HG03135 (cell line): Measurements from ENCODE around the gene TTN.

Experiments used
- ATAC-seq: cut with Tn5 transposase; IDR thresholded peaks from one replicate; pipeline ENCODE4 v1.9.1; 2021; ENCODE audit warnings: mild to moderate bottlenecking, moderate library complexity; ENCODE audit not compliant: unreplicated experiment

The TTN gene

DNA sequence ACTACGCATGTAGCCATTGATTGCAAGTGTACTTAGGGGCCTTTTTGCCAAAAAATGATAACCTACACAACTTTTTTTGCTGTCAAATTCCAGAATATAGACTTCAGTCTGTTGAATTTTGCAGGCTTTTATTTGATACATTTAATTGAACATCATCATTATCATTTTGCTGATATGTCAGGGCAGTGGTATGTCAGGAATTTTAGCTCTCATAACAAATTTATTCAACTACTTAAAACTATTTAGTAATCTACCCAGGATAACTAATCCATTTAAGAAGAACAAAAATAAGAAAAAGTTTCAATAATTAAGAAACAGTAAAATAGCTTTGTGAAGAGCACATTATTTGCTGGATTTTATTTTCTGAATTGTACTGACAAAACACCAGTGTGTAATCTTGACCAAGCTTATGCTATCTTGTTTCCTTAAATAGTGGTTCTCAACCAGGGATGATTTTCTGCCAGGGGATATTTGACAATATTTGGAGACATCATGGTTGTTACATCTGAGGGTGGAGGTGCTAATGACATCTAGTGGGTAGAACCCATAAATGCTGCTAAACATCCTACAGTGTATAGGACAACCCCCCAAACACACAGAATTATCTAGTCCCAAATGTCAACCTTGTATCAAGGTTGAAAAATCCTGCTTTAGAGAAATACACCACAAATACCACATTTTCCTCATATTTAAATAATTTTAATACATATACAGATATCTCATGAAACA is 12.1 kb upstream of the TTN start:
- ATAC-seq: no peak

- no peak for ATAC-seq
These were observed 4.7 kb upstream of the TTN start for GRCh38 chr2:178811901-178812300.

DNA sequence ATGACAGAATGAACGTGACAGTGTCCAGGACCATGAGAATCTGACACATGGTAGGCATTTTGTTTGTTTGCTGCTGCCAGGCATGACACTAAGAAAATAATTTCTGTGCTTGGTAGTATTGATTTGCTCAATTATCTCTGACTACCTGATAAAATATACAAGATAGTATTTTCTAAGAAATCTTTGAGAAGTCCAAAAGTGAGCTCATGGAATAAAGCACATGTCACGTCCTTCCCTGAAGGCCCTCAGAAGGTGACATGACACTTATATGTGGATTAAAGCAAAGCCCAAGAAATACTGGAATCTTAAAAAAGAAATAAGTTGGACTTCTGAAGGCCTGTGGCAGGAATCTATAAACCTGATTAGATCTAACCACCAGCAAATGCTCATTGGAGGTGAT is 3.8 kb upstream of the TTN start:
- no peak for ATAC-seq

DNA sequence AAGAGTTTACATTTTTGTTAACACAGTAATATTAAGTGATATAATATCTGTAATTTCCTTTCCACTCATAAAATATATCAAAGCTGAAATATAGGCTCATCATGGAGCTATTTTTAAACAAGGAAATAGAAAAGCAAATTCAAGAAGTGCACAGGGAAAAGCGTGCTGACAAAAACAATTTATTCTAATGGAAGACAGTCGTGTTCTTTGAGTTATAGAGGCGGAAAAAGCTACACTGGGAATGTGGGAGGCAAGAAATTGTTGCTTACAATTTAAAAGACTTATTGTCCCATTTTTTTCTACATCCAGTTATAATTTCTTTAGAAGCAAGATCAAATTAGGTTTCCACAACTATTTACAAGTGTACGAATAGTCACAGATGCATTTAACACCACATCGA is 3.2 kb upstream of the TTN start:
- ATAC-seq: no peak

GRCh38 chr2:178806543-178806942 is 680 bp downstream of the TTN start:
- ATAC-seq: no peak

- ATAC-seq: no peak
These were observed 1.8 kb downstream of the TTN start for GRCh38 chr2:178805457-178805856.

- ATAC-seq: peak; percentile 76
These were observed 2.4 kb downstream of the TTN start for GRCh38 chr2:178804791-178805190.

DNA sequence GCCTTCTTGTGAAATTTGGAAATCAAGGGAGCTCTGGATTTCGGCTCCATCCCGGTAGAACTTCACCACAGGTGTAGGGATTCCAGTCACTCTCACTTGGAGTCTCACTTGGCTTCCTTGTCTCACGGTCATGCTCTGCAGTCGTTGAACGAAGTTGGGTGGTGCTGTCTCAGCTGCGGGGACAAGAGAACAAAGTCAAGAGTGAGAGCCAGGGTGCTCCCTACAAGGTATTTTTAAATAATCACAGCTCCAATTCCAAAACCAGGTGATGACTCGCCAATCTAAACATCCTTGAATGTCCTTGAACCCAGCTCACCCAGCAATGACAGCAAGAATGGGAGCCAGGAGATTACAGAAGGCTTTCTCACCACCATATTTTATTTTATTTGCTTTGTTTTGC is 6.7 kb downstream of the TTN start:
- no peak for ATAC-seq

DNA sequence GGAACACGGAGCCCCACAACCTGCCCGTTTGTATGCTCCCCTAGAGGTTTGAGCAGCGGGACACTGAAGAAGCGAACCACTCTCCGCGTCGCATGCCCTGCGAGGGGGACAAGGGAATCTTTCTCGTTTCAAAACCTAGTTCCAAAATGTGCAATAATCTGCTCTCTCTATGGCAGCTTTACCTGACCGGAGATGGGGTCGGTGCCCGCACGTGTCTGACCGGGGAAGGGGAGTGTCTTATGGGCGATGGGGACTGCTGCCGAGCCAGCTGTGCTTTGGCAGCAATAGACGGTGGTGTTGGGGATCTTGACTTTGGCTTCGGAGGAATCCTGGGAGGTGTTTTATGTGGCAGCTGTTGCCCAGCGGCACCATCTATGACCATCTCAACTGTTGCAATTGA is 7.9 kb downstream of the TTN start:
- no peak for ATAC-seq

DNA sequence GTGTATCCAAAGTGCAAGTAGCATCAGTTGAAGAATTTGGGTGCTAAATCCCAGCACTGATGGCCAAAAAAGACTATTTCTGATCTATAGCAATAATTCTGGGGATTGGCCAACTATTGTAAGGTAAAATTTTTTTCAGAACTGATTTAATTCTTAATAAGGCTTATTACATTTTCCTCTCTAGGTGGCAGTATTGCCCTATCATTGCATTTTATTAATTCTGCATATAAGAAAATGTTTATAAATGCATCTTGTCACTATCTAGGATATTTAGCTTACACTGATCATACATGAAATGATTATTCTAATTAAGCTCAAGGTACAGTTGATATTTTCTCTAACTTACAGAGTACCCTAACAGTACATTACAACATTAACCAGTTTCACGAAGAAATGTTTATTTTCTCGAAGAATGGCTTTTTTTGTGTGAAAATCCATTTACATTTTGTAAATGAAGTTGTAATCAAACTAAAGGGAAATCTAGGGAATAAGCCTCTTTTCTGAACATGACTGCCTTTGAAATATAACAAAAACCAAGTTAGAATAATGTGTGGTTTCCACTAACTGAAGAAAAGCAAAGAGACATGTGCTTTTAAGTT is 11.0 kb downstream of the TTN start:
- no peak for ATAC-seq

DNA sequence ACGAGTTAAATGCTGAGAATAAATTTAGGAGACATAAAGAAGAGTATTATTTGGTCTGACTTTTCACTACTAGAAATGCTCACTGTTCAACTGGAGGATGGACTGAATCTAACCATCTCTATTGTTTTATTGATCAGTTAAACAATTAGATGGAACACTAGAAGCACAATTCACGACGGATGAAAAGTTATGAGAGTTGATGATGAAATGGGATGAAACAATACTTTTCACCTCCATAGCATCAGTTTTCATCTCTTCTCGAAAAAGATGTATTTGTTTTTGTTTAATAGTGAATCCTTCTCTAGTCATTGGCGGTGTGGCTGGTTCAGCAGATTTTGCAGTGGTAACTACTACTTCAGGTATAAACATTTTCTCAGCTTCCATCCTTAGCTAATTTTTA is 19.3 kb downstream of the TTN start:
- no peak for ATAC-seq

- no peak for ATAC-seq
These were observed 20.1 kb downstream of the TTN start for GRCh38 chr2:178787155-178787554.

- ATAC-seq: no peak
These were observed 23.3 kb downstream of the TTN start for GRCh38 chr2:178783889-178784288.

- no peak for ATAC-seq
These were observed 25.0 kb downstream of the TTN start for GRCh38 chr2:178782236-178782635.

- no peak for ATAC-seq
These were observed 29.6 kb downstream of the TTN start for GRCh38 chr2:178777577-178777976.

- ATAC-seq: no peak
These were observed 30.5 kb downstream of the TTN start for GRCh38 chr2:178776751-178777150.

GRCh38 chr2:178775975-178776374 is 31.2 kb downstream of the TTN start:
- no peak for ATAC-seq

GRCh38 chr2:178770518-178770917 is 36.7 kb downstream of the TTN start:
- ATAC-seq: no peak

- ATAC-seq: no peak
These were observed 39.8 kb downstream of the TTN start for GRCh38 chr2:178767094-178768060.

DNA sequence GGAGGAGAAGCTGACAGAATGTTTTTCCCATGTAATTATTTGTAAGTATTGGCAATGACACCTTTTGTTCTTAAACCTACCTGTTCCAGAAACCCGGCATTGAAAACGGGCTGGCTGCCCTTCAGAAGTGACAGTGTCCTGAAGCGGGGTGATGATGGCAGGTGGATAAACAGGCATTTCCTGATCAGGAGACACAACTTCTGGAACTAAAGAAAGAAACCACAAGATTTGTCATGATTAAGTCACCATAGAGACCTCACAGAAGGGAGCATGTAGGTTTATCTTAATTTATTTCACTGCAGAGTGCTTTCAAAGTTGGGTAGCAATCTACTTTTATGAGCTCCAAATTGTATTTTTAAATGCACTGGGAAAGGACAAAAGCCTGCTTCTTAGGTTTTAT is 43.1 kb downstream of the TTN start:
- no peak for ATAC-seq

DNA sequence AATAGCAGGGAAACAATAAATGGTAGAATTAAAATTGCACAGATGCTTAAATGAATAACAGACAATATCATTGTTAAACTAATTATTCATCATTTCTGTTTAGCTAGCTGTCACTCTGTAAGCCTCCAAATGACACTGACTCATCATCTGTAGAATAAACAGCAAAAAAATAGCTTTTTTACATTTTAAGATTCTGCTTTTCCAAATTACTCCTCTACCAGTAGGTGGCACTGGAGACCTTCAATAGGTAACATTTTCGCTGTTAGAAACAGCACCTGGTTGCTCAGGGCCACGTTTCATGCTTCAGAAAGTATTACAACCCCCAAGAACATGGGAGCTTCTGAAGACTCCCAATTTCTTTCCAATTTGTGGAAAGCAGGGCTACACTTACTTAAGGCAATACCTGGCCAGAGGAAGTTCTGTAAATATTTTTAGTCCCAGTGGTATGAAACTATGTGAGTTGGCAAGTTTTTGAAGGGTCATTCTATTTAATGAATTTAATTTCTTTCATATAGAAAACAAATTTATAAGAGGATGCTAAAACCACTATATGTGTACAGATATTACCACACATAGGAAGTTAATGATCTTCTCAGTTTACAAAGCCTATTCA is 45.4 kb downstream of the TTN start:
- peak; percentile 68 for ATAC-seq
